Fibroblast of the aortic adventitia (primary cell): Measurements from ENCODE around the gene COL10A1. TPM values are rescaled to one million over a fixed set of nuclear protein-coding genes. Genes with fewer than 3 reads are reported as not detected.
"Not testable (repeated sequence)": the region's sequence is repeated elsewhere in the genome, so short reads cannot be mapped to it uniquely, and the experiment has no call there.

ENCODE experiments used
- DNase-seq: peaks from one replicate; pipeline ENCODE4 v3.0.0-alpha.2; 2010; ENCODE audit warnings: low read depth
- H3K4me3 ChIP-seq: 2 replicates; pipeline ENCODE4 v1.5.1; 2011; ENCODE audit warnings: low read depth, mild to moderate bottlenecking, control low read depth, low read length, moderate library complexity
- total RNA-seq: library from RNA; depleted of rRNA; stranded (reverse); fragments of >200 nt; gene quantifications from 2 replicates; pipeline ENCODE4 v1.2.3, GENCODE V29; 2012; ENCODE audit warnings: low replicate concordance
- TF ChIP-seq, protein P1 (sequence below): IDR thresholded peaks from 2 replicates; pipeline ENCODE4 v1.5.1; 2011; ENCODE audit warnings: mild to moderate bottlenecking, low read length, control low read depth, inconsistent platforms; ENCODE audit not compliant: insufficient read depth

COL10A1 gene
- total RNA-seq, 1 donor: not detected

- H3K4me3 ChIP-seq: peak within 1 kb of the TSS; percentile 84
- TF ChIP-seq, protein P1, sequence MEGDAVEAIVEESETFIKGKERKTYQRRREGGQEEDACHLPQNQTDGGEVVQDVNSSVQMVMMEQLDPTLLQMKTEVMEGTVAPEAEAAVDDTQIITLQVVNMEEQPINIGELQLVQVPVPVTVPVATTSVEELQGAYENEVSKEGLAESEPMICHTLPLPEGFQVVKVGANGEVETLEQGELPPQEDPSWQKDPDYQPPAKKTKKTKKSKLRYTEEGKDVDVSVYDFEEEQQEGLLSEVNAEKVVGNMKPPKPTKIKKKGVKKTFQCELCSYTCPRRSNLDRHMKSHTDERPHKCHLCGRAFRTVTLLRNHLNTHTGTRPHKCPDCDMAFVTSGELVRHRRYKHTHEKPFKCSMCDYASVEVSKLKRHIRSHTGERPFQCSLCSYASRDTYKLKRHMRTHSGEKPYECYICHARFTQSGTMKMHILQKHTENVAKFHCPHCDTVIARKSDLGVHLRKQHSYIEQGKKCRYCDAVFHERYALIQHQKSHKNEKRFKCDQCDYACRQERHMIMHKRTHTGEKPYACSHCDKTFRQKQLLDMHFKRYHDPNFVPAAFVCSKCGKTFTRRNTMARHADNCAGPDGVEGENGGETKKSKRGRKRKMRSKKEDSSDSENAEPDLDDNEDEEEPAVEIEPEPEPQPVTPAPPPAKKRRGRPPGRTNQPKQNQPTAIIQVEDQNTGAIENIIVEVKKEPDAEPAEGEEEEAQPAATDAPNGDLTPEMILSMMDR: peak; percentile 13
- DNase-seq: peak; percentile 55
Measured at GRCh38 chr6:116100419-116101301, 25.3 kb downstream of the COL10A1 start, which contains the start of gene NT5DC1. TSS of gene NT5DC1 (plus strand) at chr6:116100853. CDS start at chr6:116100931, 78 bp downstream.

DNA sequence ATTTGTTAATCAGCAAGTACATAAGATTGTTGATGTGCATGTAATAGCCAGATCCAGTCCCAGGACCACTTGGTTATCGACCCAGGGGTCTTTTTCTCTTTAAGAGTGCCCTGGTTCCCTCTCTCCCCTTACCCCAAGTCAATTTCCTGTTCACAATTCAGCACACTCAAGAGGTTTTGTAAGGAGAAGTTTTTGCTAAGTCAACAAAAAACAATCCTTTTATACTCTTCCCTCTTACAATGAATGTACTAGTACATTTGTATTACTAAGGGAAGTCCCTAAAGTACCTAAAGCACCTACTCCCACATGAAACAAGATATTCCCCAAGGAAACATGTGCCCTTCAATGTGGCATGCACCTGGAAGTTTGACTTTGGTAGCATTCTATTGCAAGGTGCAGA, 26.9 kb downstream of the COL10A1 start:
- no peak overlapping the region for H3K4me3 ChIP-seq
- DNase-seq: no peak
- TF ChIP-seq, protein P1: no peak

GRCh38 chr6:116096979-116097816, 28.7 kb downstream of the COL10A1 start:
- TF ChIP-seq, protein P1: peak; percentile 53
- peak; percentile 57 for DNase-seq
- H3K4me3 ChIP-seq: no peak overlapping the region

DNA sequence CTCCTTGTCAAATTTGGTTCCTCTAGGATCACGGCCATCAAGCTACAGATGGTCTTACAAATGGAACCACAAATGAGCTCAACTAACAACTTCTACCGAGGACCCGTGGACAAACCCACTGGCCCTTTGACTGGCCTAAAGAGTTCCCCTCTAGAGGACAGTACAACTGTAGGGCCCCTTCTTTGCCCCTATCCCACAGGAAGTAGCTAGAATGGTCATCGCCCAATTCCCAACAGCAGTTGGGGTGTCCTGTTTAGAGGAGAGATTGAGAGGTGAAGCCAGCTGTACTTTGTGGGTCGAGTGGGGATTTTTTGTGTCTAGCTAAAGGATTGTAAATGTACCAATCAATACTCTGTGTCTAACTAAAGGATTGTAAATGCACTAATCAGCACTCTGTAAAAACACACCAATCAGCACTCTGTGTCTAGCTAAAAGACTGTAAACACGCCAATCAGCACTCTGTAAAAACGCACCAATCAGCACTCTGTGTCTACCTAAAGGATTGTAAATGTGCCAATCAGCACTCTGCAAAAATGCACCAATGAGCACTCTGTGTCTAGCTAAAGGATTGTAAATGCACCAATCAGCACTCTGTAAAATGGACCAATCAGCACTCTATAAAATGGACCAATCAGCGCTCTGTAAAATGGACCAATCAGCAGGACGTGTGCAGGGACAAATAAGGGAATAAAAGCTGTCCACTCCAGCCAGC, 29.7 kb downstream of the COL10A1 start:
- DNase-seq, H3K4me3 ChIP-seq: not testable (repeated sequence)

DNA sequence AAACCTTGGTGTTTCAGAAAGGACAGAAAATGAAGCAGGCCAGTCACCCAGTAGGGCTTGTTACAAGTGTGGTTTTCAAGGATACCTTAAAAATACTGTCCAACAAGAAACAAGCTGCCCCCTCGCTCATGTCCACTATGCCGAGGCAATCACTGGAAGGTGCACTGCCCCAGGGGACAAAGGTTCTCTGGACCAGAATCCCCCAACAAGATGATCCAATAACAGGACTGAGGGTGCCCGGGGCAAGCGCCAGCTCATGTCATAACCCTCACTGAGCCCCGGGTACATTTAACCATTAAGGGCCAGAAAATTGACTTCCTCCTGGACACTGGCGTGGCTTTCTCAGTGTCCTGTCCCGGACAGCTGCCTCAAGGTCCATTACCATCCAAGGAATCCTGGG, 31.9 kb downstream of the COL10A1 start:
- no peak overlapping the region for H3K4me3 ChIP-seq
- no peak for DNase-seq
- TF ChIP-seq, protein P1: no peak

- DNase-seq: no peak
- TF ChIP-seq, protein P1: no peak
- H3K4me3 ChIP-seq: no peak overlapping the region
Measured at GRCh38 chr6:116090251-116090650, 35.7 kb downstream of the COL10A1 start.

GRCh38 chr6:116088946-116089345, 37.0 kb downstream of the COL10A1 start:
- TF ChIP-seq, protein P1: no peak
- no peak overlapping the region for H3K4me3 ChIP-seq
- DNase-seq: peak; percentile 50
